Astrocyte (in vitro differentiated cells and primary cell): ENCODE data around the gene ESPNL. TPM values are rescaled to one million over a fixed set of nuclear protein-coding genes. Genes with fewer than 3 reads are reported as not detected.
A peak's percentile ranks its signal among the peaks of the same experiment; 100 is the strongest.

ENCODE experiments used
- DNase-seq: peaks from one replicate; pipeline ENCODE4 v3.0.0-alpha.2; 2010; ENCODE audit warnings: low read depth
- FAIRE-seq: peaks from 2 replicates; lab custom pipeline; 2011; peaks lifted over from hg19 to GRCh38; lab: Jason Lieb, UNC
- H2AFZ ChIP-seq: 2 replicates; pipeline ENCODE4 v1.6.0; 2012; ENCODE audit warnings: low read depth, low read length, inconsistent platforms
- H3K27ac ChIP-seq: 2 replicates; pipeline ENCODE4 v1.5.1; 2011; ENCODE audit warnings: low read depth, low read length, inconsistent platforms
- H3K27me3 ChIP-seq: 2 replicates; pipeline ENCODE4 v1.6.0; 2011; ENCODE audit warnings: low read length, inconsistent platforms; ENCODE audit not compliant: insufficient read depth
- H3K36me3 ChIP-seq: 2 replicates; pipeline ENCODE4 v1.5.1; 2011; ENCODE audit warnings: low read length, inconsistent platforms; ENCODE audit not compliant: insufficient read depth
- H3K4me1 ChIP-seq: 2 replicates; pipeline ENCODE4 v1.5.1; 2011; ENCODE audit warnings: low read length, inconsistent platforms; ENCODE audit not compliant: insufficient read depth
- H3K4me2 ChIP-seq: 2 replicates; pipeline ENCODE4 v1.6.0; 2012; ENCODE audit warnings: low read length, inconsistent platforms
- H3K4me3 ChIP-seq: 2 replicates; pipeline ENCODE4 v1.5.1; 2011; ENCODE audit warnings: low read depth, mild to moderate bottlenecking, low read length, inconsistent platforms; ENCODE audit not compliant: insufficient read depth
- H3K79me2 ChIP-seq: 2 replicates; pipeline ENCODE4 v1.6.0; 2012; ENCODE audit warnings: mild to moderate bottlenecking, low read length, inconsistent platforms; ENCODE audit not compliant: insufficient read depth
- H3K9ac ChIP-seq: 2 replicates; pipeline ENCODE4 v1.6.0; 2012; ENCODE audit warnings: mild to moderate bottlenecking, low read length, inconsistent platforms
- H3K9me3 ChIP-seq: 2 replicates; pipeline ENCODE4 v1.5.1; 2012; ENCODE audit warnings: low read depth, mild to moderate bottlenecking, low read length, inconsistent platforms; ENCODE audit not compliant: insufficient read depth
- H4K20me1 ChIP-seq: 2 replicates; pipeline ENCODE4 v1.6.0; 2012; ENCODE audit warnings: low read length, inconsistent platforms; ENCODE audit not compliant: insufficient read depth
- H3K27ac Mint-ChIP-seq: one replicate; pipeline ENCODE4 v1.8.0; 2021; ENCODE audit warnings: mild to moderate bottlenecking, mixed read lengths; ENCODE audit not compliant: unreplicated experiment
- H3K27me3 Mint-ChIP-seq: one replicate; pipeline ENCODE4 v1.8.0; 2021; ENCODE audit warnings: low read depth, mixed read lengths; ENCODE audit not compliant: unreplicated experiment
- H3K36me3 Mint-ChIP-seq: one replicate; pipeline ENCODE4 v1.8.0; 2021; ENCODE audit warnings: low read depth, mixed read lengths; ENCODE audit not compliant: unreplicated experiment
- H3K4me1 Mint-ChIP-seq: one replicate; pipeline ENCODE4 v1.8.0; 2021; ENCODE audit warnings: low read depth, mixed read lengths; ENCODE audit not compliant: unreplicated experiment
- H3K4me3 Mint-ChIP-seq: one replicate; pipeline ENCODE4 v1.8.0; 2021; ENCODE audit warnings: mild to moderate bottlenecking, moderate library complexity, mixed read lengths; ENCODE audit not compliant: unreplicated experiment
- H3K9me3 Mint-ChIP-seq: one replicate; pipeline ENCODE4 v1.8.0; 2021; ENCODE audit warnings: mild to moderate bottlenecking, mixed read lengths; ENCODE audit not compliant: unreplicated experiment
- CTCF ChIP-seq: IDR thresholded peaks from 2 replicates; pipeline ENCODE4 v1.5.1; 2011; ENCODE audit warnings: low read depth, mild to moderate bottlenecking, inconsistent platforms, low read length, moderate library complexity; ENCODE audit not compliant: insufficient read depth
- EZH2 ChIP-seq: IDR thresholded peaks from 2 replicates; pipeline ENCODE4 v1.6.1; 2012; ENCODE audit warnings: mild to moderate bottlenecking, low read length, inconsistent platforms; ENCODE audit not compliant: insufficient read depth
- total RNA-seq: library from RNA; stranded (reverse); gene quantifications from 2 replicates; pipeline ENCODE4 v1.2.1, GENCODE V29; 2021

ESPNL gene
- total RNA-seq, 1 donor from 2014 or later, result not detected

- Mint-ChIP-seq H3K27ac (peak overlapping the region; percentile 62), H3K4me3 (no peak overlapping the region), H3K9me3 (no peaks in the 10 kb centered on the region), H3K27me3 (peaks cover 2% of the 10 kb centered on the region), H3K36me3 (peaks cover 2% of the 10 kb centered on the region), H3K4me1 (peaks cover 14% of the 10 kb centered on the region)
- no peaks in the 10 kb centered on the region for H4K20me1 ChIP-seq
- H3K9ac ChIP-seq, result no peak overlapping the region
- no peak overlapping the region for H3K4me2 ChIP-seq
- H3K27me3 ChIP-seq, result no peaks in the 10 kb centered on the region
- no peak for FAIRE-seq
- H3K4me3 ChIP-seq, result no peak overlapping the region
- no peak overlapping the region for H2AFZ ChIP-seq
- peaks cover 5% of the 10 kb centered on the region for H3K4me1 ChIP-seq
- no peak overlapping the region for H3K27ac ChIP-seq
- no peaks in the 10 kb centered on the region for H3K36me3 ChIP-seq
- no peak for DNase-seq
- no peaks in the 10 kb centered on the region for H3K9me3 ChIP-seq
- TF ChIP-seq EZH2, result no peak
- no peak for TF ChIP-seq CTCF
- H3K79me2 ChIP-seq, result no peaks in the 10 kb centered on the region
These were observed 44.9 kb downstream of the ESPNL start for GRCh38 chr2:238145046-238145445.

DNA sequence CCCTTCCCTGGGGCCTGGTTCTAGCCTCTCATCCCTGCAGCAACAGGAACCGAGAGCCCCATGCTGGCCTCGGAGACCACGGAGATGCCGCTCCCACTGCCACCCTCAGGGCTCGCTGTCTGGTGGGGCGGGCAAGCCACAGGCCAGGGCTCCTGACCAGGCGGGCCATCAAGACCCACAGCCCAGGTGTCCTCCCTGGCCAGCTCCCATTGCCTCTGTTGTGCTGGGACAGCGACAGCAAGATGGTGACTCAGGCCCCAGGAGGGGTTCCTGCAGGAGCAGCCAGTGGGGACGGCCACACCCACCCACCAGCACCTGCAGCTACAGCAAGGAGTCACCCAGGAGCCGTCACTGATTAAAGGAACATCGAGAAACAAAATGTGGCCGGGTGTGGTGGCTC lies 45.7 kb downstream of the ESPNL start:
- H3K27ac ChIP-seq, result no peak overlapping the region
- H3K9me3 ChIP-seq, result no peaks in the 10 kb centered on the region
- peaks cover 2% of the 10 kb centered on the region for H3K27me3 Mint-ChIP-seq
- H3K4me1 ChIP-seq, result peaks cover 5% of the 10 kb centered on the region
- no peaks in the 10 kb centered on the region for H3K36me3 ChIP-seq
- H3K36me3 Mint-ChIP-seq, result peaks cover 2% of the 10 kb centered on the region
- DNase-seq, result no peak
- no peak overlapping the region for H2AFZ ChIP-seq
- no peak overlapping the region for H3K27ac Mint-ChIP-seq
- no peaks in the 10 kb centered on the region for H3K9me3 Mint-ChIP-seq
- H3K27me3 ChIP-seq, result no peaks in the 10 kb centered on the region
- no peak overlapping the region for H3K4me3 ChIP-seq
- peaks cover 14% of the 10 kb centered on the region for H3K4me1 Mint-ChIP-seq
- H3K4me3 Mint-ChIP-seq, result no peak overlapping the region
- H3K9ac ChIP-seq, result no peak overlapping the region
- no peaks in the 10 kb centered on the region for H4K20me1 ChIP-seq
- H3K4me2 ChIP-seq, result no peak overlapping the region
- no peaks in the 10 kb centered on the region for H3K79me2 ChIP-seq
- no peak for FAIRE-seq
- no peak for TF ChIP-seq CTCF
- no peak for TF ChIP-seq EZH2

GRCh38 chr2:238146884-238147544 lies 46.9 kb downstream of the ESPNL start:
- Histone ChIP-seq H3K9me3 (no peaks in the 10 kb centered on the region), H3K79me2 (no peaks in the 10 kb centered on the region), H3K27me3 (no peaks in the 10 kb centered on the region), H3K27ac (no peak overlapping the region), H3K4me3 (no peak overlapping the region), H2AFZ (no peak overlapping the region), H4K20me1 (no peaks in the 10 kb centered on the region), H3K36me3 (no peaks in the 10 kb centered on the region), H3K4me2 (no peak overlapping the region), H3K9ac (no peak overlapping the region), H3K4me1 (peaks cover 5% of the 10 kb centered on the region)
- H3K4me1 Mint-ChIP-seq, result peaks cover 7% of the 10 kb centered on the region
- peaks cover 2% of the 10 kb centered on the region for H3K27me3 Mint-ChIP-seq
- no peak for DNase-seq
- FAIRE-seq, result no peak
- no peaks in the 10 kb centered on the region for H3K36me3 Mint-ChIP-seq
- no peak for TF ChIP-seq CTCF
- no peak for TF ChIP-seq EZH2
- H3K4me3 Mint-ChIP-seq, result no peak overlapping the region
- H3K27ac Mint-ChIP-seq, result no peak overlapping the region
- no peaks in the 10 kb centered on the region for H3K9me3 Mint-ChIP-seq
